ENCODE data around the gene GRK4.

- no peak for TF ChIP-seq POLR2A (IDR thresholded peaks at IDR 0.05; ENCODE audit: low read depth, low read length)
- no peak for TF ChIP-seq SPI1 (IDR thresholded peaks at IDR 0.05; ENCODE audit: low read depth, low read length)
- no peak for TF ChIP-seq POLR2AphosphoS5 (IDR thresholded peaks at IDR 0.05; ENCODE audit: low read depth, low read length)
- TF ChIP-seq POU2F2 (IDR thresholded peaks at IDR 0.05; ENCODE audit: low read depth, low read length) = no peak
Observed at GRCh38 chr4:2944091-2944482, 19.3 kb upstream of the GRK4 start.
